Esophagus muscularis mucosa (tissue), 4 donors: ENCODE data around the gene BBX.

ENCODE experiments used
- CTCF ChIP-seq, 3 experiments: fragments of 200-600 bp in 2 of 3; fragments of 450-650 bp in 1 of 3; sonication (generic) in 2 of 3; IDR thresholded peaks; one replicate each; pipeline ENCODE4 v1.5.1; 2017 to 2019; ENCODE audit warnings: antibody characterized with exemption in 3 of 3, mild to moderate bottlenecking in 2 of 3, moderate library complexity in 1 of 3
- EP300 ChIP-seq: sonication (generic); formaldehyde crosslinking; IDR thresholded peaks from one replicate; pipeline ENCODE4 v1.6.1; 2017; ENCODE audit warnings: antibody characterized with exemption
- POLR2A ChIP-seq: fragments of 450-650 bp; IDR thresholded peaks from one replicate; pipeline ENCODE4 v1.6.1; 2017; ENCODE audit warnings: antibody characterized with exemption, moderate library complexity, mild to moderate bottlenecking, low read depth
- POLR2AphosphoS5 ChIP-seq, 2 donors: sonication (generic); formaldehyde crosslinking; IDR thresholded peaks; one replicate each; pipeline ENCODE4 v1.6.1; 2017; ENCODE audit warnings: antibody characterized with exemption in 2 of 2

- no peak for TF ChIP-seq POLR2A
- TF ChIP-seq CTCF (IDR thresholded peaks at IDR 0.05): no peak
- no peak for TF ChIP-seq EP300
- no peak for TF ChIP-seq POLR2AphosphoS5 (IDR thresholded peaks at IDR 0.05)
Measured at GRCh38 chr3:107737914-107738313, 215.2 kb downstream of the BBX start.
